ENCODE measurements around the gene TBX1.
A peak's percentile ranks its signal among the peaks of the same experiment; 100 is the strongest.

The TBX1 gene

GRCh38 chr22:19800306-19800705, 39.7 kb downstream of the TBX1 start:
- no peak for DNase-seq
- Histone ChIP-seq H3K27ac (no peak overlapping the region), H3K27me3 (replicated peaks) (no peaks in the 10 kb centered on the region), H3K36me3 (replicated peaks) (no peaks in the 10 kb centered on the region), H3K4me3 (ENCODE audit: low read depth, low read length) (no peak overlapping the region)
- in situ Hi-C loops (cut with HindIII; ENCODE audit: low pct_ligation_motif_present, low sequenced_read_pairs), result no loop called here
- no peak for TF ChIP-seq CTCF (IDR thresholded peaks at IDR 0.05; ENCODE audit: low read depth, low read length, missing control alignments)

GRCh38 chr22:19800761-19801244, 40.2 kb downstream of the TBX1 start:
- in situ Hi-C loops (cut with HindIII; ENCODE audit: low pct_ligation_motif_present, low sequenced_read_pairs), result no loop called here
- Histone ChIP-seq H3K4me3 (ENCODE audit: low read depth, low read length) (no peak overlapping the region), H3K27ac (no peak overlapping the region), H3K36me3 (replicated peaks) (no peaks in the 10 kb centered on the region), H3K27me3 (replicated peaks) (no peaks in the 10 kb centered on the region)
- TF ChIP-seq CTCF (IDR thresholded peaks at IDR 0.05; ENCODE audit: low read depth, low read length, missing control alignments), result peak; percentile 75
- DNase-seq, result peak; percentile 24

- in situ Hi-C loops (cut with HindIII; ENCODE audit: low pct_ligation_motif_present, low sequenced_read_pairs), result no loop called here
Observed at GRCh38 chr22:19801340-19802000, 40.9 kb downstream of the TBX1 start.

GRCh38 chr22:19802001-19802893, 41.7 kb downstream of the TBX1 start:
- TF ChIP-seq CTCF (IDR thresholded peaks at IDR 0.05; ENCODE audit: low read depth, low read length, missing control alignments), result no peak
- no peak overlapping the region for H3K27ac ChIP-seq
- H3K36me3 ChIP-seq (replicated peaks), result no peaks in the 10 kb centered on the region
- no peak for DNase-seq
- no peak overlapping the region for H3K4me3 ChIP-seq (ENCODE audit: low read depth, low read length)
- H3K27me3 ChIP-seq (replicated peaks), result no peaks in the 10 kb centered on the region
- in situ Hi-C loops (cut with HindIII; ENCODE audit: low pct_ligation_motif_present, low sequenced_read_pairs), result no loop called here

More at GRCh38 chr22:19801340-19802000, 40.9 kb downstream of the TBX1 start:
- no peak for DNase-seq
- Histone ChIP-seq H3K27me3 (replicated peaks) (no peaks in the 10 kb centered on the region), H3K36me3 (replicated peaks) (no peaks in the 10 kb centered on the region), H3K27ac (no peak overlapping the region), H3K4me3 (ENCODE audit: low read depth, low read length) (no peak overlapping the region)
- TF ChIP-seq CTCF (IDR thresholded peaks at IDR 0.05; ENCODE audit: low read depth, low read length, missing control alignments), result no peak

- Histone ChIP-seq H3K4me3 (ENCODE audit: low read depth, low read length) (no peak overlapping the region), H3K36me3 (replicated peaks) (no peaks in the 10 kb centered on the region), H3K27ac (no peak overlapping the region), H3K27me3 (replicated peaks) (no peaks in the 10 kb centered on the region)
- no peak for TF ChIP-seq CTCF (IDR thresholded peaks at IDR 0.05; ENCODE audit: low read depth, low read length, missing control alignments)
- DNase-seq, result no peak
- in situ Hi-C loops (cut with HindIII; ENCODE audit: low pct_ligation_motif_present, low sequenced_read_pairs), result no loop called here
Observed at GRCh38 chr22:19802894-19803735, 42.5 kb downstream of the TBX1 start.

All from brain microvascular endothelial cell (primary cell).